ENCODE measurements around the gene THBS3.
"Not testable (repeated sequence)": the region's sequence is repeated elsewhere in the genome, so short reads cannot be mapped to it uniquely, and the experiment has no call there.

THBS3 gene

DNA sequence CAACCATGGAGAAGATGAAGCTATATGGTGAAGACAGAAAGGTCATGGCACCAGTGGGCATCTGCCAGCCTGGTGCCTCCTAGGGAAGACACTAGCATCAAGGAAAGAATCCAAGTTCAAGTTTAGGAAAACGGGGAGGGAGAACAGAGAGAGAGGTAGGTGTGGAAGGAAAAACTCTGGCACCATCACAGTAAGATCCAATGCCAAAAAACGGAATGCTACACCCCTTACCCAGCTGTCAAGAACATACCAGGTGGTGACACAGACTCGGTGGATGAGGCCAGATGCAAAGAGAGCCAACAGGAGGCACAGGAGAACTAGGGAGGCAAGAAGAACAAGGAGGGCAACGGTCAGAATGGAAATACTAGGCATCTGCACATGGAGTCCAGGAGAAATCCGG is 38.2 kb downstream of the THBS3 start:
- Histone ChIP-seq H3K27ac (ENCODE audit: insufficient read depth in 1 of 2, low read depth in 1 of 2, low read length in 2 of 2, poor library complexity in 1 of 2, severe bottlenecking in 2 of 2) (no peak overlapping the region), H3K9me3 (ENCODE audit: control extremely low read depth in 1 of 5, control insufficient read depth in 4 of 5, insufficient read depth in 2 of 5, low read depth in 1 of 5, low read length in 4 of 5) (no peaks in the 10 kb centered on the region), H3K4me3 (ENCODE audit: control insufficient read depth in 1 of 7, extremely low read depth in 1 of 7, insufficient read depth in 4 of 7, low read depth in 2 of 7, low read length in 6 of 7) (no peak overlapping the region), H3K27me3 (replicated peaks in 2 of 5; ENCODE audit: control insufficient read depth in 4 of 5, insufficient read depth in 5 of 5, low read length in 4 of 5) (no peaks in the 10 kb centered on the region), H3K4me1 (ENCODE audit: control extremely low read depth in 1 of 4, control insufficient read depth in 4 of 4, insufficient read depth in 4 of 4, low read length in 3 of 4) (peaks cover 0 to 45% (median 44%) of the 10 kb centered on the region in 4 experiments), H3K36me3 (ENCODE audit: control insufficient read depth in 4 of 4, insufficient read depth in 4 of 4, low read length in 3 of 4) (peaks cover 6 to 21% (median 12%) of the 10 kb centered on the region in 4 experiments)
- no peak for DNase-seq
- WGBS (ENCODE audit: insufficient coverage): 88% methylated on average over 5 of the region's 5 CpGs
- ChIA-PET POLR2A (no interaction called here), CTCF (interaction anchor here (0.8 to 11.0 kb wide), 20 partner anchors 11 to 125 kb away, joined by 3 to 258 read pairs (median 7); partner anchors contain the start of gene EFNA1)

GRCh38 chr1:155168456-155169210 is 39.1 kb downstream of the THBS3 start:
- H3K9me3 ChIP-seq (ENCODE audit: control extremely low read depth in 1 of 5, control insufficient read depth in 4 of 5, insufficient read depth in 2 of 5, low read depth in 1 of 5, low read length in 4 of 5): no peaks in the 10 kb centered on the region
- over 99% methylated on average over 8 of the region's 10 CpGs for WGBS (ENCODE audit: insufficient coverage)
- peaks cover 6 to 21% (median 12%) of the 10 kb centered on the region in 4 experiments for H3K36me3 ChIP-seq (ENCODE audit: control insufficient read depth in 4 of 4, insufficient read depth in 4 of 4, low read length in 3 of 4)
- peaks cover 0 to 39% (median 35%) of the 10 kb centered on the region in 4 experiments for H3K4me1 ChIP-seq (ENCODE audit: control extremely low read depth in 1 of 4, control insufficient read depth in 4 of 4, insufficient read depth in 4 of 4, low read length in 3 of 4)
- H3K4me3 ChIP-seq (ENCODE audit: control insufficient read depth in 1 of 7, extremely low read depth in 1 of 7, insufficient read depth in 4 of 7, low read depth in 2 of 7, low read length in 6 of 7): no peak overlapping the region
- CTCF ChIA-PET: interaction anchor here (0.6 to 11.0 kb wide), 24 partner anchors 13 to 217 kb away, joined by 3 to 258 read pairs (median 6); partner anchors contain the start of genes EFNA1 and SLC50A1
- POLR2A ChIA-PET: interaction anchor here (1.0 to 2.7 kb wide), 4 partner anchors 32 to 84 kb away, joined by 3 to 8 read pairs (median 4); partner anchors contain the start of gene SLC50A1
- H3K27me3 ChIP-seq (replicated peaks in 2 of 5; ENCODE audit: control insufficient read depth in 4 of 5, insufficient read depth in 5 of 5, low read length in 4 of 5): no peaks in the 10 kb centered on the region
- H3K27ac ChIP-seq (ENCODE audit: insufficient read depth in 1 of 2, low read depth in 1 of 2, low read length in 2 of 2, poor library complexity in 1 of 2, severe bottlenecking in 2 of 2): no peak overlapping the region
- DNase-seq: no peak

DNA sequence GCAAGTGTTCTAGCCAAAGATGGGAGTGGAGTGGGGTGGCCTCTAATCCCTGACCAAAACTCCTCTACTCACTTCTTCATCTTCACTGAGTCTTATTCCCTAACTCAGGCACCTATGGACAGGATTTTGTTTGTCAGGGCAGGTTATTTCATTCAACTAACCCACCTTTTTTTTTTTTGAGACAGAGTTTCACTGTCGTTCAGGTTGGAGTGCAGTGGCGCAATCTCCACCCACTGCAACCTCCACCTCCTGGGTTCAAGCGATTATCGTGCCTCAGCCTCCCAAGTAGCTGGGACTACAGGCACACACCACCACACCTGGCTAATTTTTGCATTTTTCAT is 39.6 kb downstream of the THBS3 start:
- H3K4me3 ChIP-seq (ENCODE audit: control insufficient read depth in 1 of 7, extremely low read depth in 1 of 7, insufficient read depth in 4 of 7, low read depth in 2 of 7, low read length in 6 of 7): peak overlapping the region in 4 of 7 experiments; percentile 29 to 69 (median 54)
- WGBS (ENCODE audit: insufficient coverage): 40% methylated on average over 1 of the region's 4 CpGs
- DNase-seq; H3K9me3 ChIP-seq (ENCODE audit: control extremely low read depth in 1 of 5, control insufficient read depth in 4 of 5, insufficient read depth in 2 of 5, low read depth in 1 of 5, low read length in 4 of 5); H3K27ac ChIP-seq (ENCODE audit: insufficient read depth in 1 of 2, low read depth in 1 of 2, low read length in 2 of 2, poor library complexity in 1 of 2, severe bottlenecking in 2 of 2); H3K27me3 ChIP-seq (replicated peaks in 2 of 5; ENCODE audit: control insufficient read depth in 4 of 5, insufficient read depth in 5 of 5, low read length in 4 of 5): not testable (repeated sequence)
- POLR2A ChIA-PET: interaction anchor here (1.0 to 2.7 kb wide), 4 partner anchors 31 to 83 kb away, joined by 3 to 8 read pairs (median 4); partner anchors contain the start of gene SLC50A1
- H3K36me3 ChIP-seq (ENCODE audit: control insufficient read depth in 4 of 4, insufficient read depth in 4 of 4, low read length in 3 of 4): peaks cover 6 to 21% (median 12%) of the 10 kb centered on the region in 4 experiments
- H3K4me1 ChIP-seq (ENCODE audit: control extremely low read depth in 1 of 4, control insufficient read depth in 4 of 4, insufficient read depth in 4 of 4, low read length in 3 of 4): peaks cover 0 to 36% (median 31%) of the 10 kb centered on the region in 4 experiments
- CTCF ChIA-PET: interaction anchor here (0.6 to 11.0 kb wide), 19 partner anchors 12 to 216 kb away, joined by 3 to 258 read pairs (median 7); partner anchors contain the start of genes EFNA1 and SLC50A1

DNA sequence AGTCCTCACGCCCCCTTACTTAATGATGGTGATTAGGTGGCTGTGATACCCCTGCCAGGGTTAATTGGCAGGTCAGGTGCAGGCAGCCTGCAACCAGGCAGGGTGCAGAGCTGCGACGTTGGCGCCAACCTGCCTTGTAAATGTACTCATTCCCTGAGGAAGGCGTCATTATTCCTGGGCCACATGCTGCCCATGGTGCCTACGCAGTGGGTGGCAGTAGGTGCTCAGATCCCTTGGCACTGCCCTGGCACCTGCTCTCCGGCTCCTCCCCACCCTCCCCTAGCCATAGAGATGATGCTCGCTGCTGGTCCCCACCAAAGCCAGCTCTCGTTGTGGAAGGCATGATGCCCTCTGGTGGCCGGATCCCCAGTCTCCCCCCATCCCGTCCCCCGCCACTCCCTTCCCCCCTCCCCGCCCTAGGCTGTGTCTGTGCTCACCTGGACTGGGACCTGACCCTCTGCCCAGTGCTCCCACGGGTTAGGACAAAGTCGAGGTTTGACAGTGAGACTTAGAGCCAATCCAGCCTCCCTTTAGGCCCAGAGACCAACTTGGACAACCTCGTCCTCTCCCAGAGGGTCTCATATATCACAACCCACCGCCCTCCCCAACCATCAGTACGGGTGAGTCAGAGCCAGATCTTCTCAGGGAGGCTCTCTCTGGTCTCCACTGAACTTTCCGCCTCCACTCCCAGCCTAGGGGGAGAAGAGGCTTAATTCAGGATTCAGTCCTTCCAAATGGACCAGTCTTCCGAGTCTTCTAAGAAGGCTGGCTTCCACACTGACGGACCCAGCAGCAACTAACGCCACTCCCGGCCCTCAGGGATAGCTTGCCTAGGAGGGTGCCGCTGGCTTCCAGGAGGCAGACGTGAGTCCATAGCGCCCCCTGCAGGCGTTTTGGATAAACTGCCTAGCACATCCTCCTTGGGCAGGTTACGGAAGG is 40.3 kb downstream of the THBS3 start:
- CTCF ChIA-PET: interaction anchor here (0.6 to 11.0 kb wide), 26 partner anchors 8 to 621 kb away, joined by 3 to 258 read pairs (median 5); partner anchors contain the start of genes EFNA1 and SLC50A1
- Histone ChIP-seq H3K9me3 (ENCODE audit: control extremely low read depth in 1 of 5, control insufficient read depth in 4 of 5, insufficient read depth in 2 of 5, low read depth in 1 of 5, low read length in 4 of 5) (no peaks in the 10 kb centered on the region), H3K27ac (ENCODE audit: insufficient read depth in 1 of 2, low read depth in 1 of 2, low read length in 2 of 2, poor library complexity in 1 of 2, severe bottlenecking in 2 of 2) (peak overlapping the region in 1 of 2 experiments; percentile 22), H3K27me3 (replicated peaks in 2 of 5; ENCODE audit: control insufficient read depth in 4 of 5, insufficient read depth in 5 of 5, low read length in 4 of 5) (no peaks in the 10 kb centered on the region), H3K36me3 (ENCODE audit: control insufficient read depth in 4 of 4, insufficient read depth in 4 of 4, low read length in 3 of 4) (peaks cover 6 to 21% (median 12%) of the 10 kb centered on the region in 4 experiments), H3K4me1 (ENCODE audit: control extremely low read depth in 1 of 4, control insufficient read depth in 4 of 4, insufficient read depth in 4 of 4, low read length in 3 of 4) (peaks cover 0 to 33% (median 28%) of the 10 kb centered on the region in 4 experiments), H3K4me3 (ENCODE audit: control insufficient read depth in 1 of 7, extremely low read depth in 1 of 7, insufficient read depth in 4 of 7, low read depth in 2 of 7, low read length in 6 of 7) (peak overlapping the region in 6 of 7 experiments; percentile 29 to 69 (median 43))
- DNase-seq: peak; percentile 87 to 91 (median 91)
- WGBS (ENCODE audit: insufficient coverage): 3% methylated on average over 16 of the region's 28 CpGs
- POLR2A ChIA-PET: interaction anchor here (0.7 to 2.7 kb wide), 5 partner anchors 30 to 83 kb away, joined by 3 to 8 read pairs (median 3); partner anchors contain the start of gene SLC50A1

- Histone ChIP-seq H3K4me1 (ENCODE audit: control extremely low read depth in 1 of 4, control insufficient read depth in 4 of 4, insufficient read depth in 4 of 4, low read length in 3 of 4) (peaks cover 0 to 25% (median 23%) of the 10 kb centered on the region in 4 experiments), H3K27me3 (replicated peaks in 2 of 5; ENCODE audit: control insufficient read depth in 4 of 5, insufficient read depth in 5 of 5, low read length in 4 of 5) (no peaks in the 10 kb centered on the region), H3K9me3 (ENCODE audit: control extremely low read depth in 1 of 5, control insufficient read depth in 4 of 5, insufficient read depth in 2 of 5, low read depth in 1 of 5, low read length in 4 of 5) (no peaks in the 10 kb centered on the region), H3K36me3 (ENCODE audit: control insufficient read depth in 4 of 4, insufficient read depth in 4 of 4, low read length in 3 of 4) (peaks cover 6 to 21% (median 12%) of the 10 kb centered on the region in 4 experiments), H3K27ac (ENCODE audit: insufficient read depth in 1 of 2, low read depth in 1 of 2, low read length in 2 of 2, poor library complexity in 1 of 2, severe bottlenecking in 2 of 2) (peak overlapping the region; percentile 43 to 60), H3K4me3 (ENCODE audit: control insufficient read depth in 1 of 7, extremely low read depth in 1 of 7, insufficient read depth in 4 of 7, low read depth in 2 of 7, low read length in 6 of 7) (peak overlapping the region in 5 of 7 experiments; percentile 6 to 58 (median 36))
- POLR2A ChIA-PET: interaction anchor here (0.7 to 2.7 kb wide), 5 partner anchors 26 to 82 kb away, joined by 3 to 12 read pairs (median 3); partner anchors contain the start of genes DPM3 and SLC50A1
- WGBS (ENCODE audit: insufficient coverage): 5% methylated on average over 18 of the region's 27 CpGs
- CTCF ChIA-PET: interaction anchor here (0.8 to 11.0 kb wide), 21 partner anchors 9 to 620 kb away, joined by 3 to 258 read pairs (median 5); partner anchors contain the start of genes EFNA1 and SLC50A1
- DNase-seq: peak; percentile 89 to 98 (median 96)
Measured at GRCh38 chr1:155166471-155167165, 41.1 kb downstream of the THBS3 start.

GRCh38 chr1:155166051-155166470 is 41.6 kb downstream of the THBS3 start:
- DNase-seq: no peak
- H3K4me3 ChIP-seq (ENCODE audit: control insufficient read depth in 1 of 7, extremely low read depth in 1 of 7, insufficient read depth in 4 of 7, low read depth in 2 of 7, low read length in 6 of 7): peak overlapping the region in 4 of 7 experiments; percentile 17 to 58 (median 46)
- H3K4me1 ChIP-seq (ENCODE audit: control extremely low read depth in 1 of 4, control insufficient read depth in 4 of 4, insufficient read depth in 4 of 4, low read length in 3 of 4): peaks cover 0 to 23% (median 22%) of the 10 kb centered on the region in 4 experiments
- ChIA-PET CTCF (interaction anchor here (1.1 to 11.0 kb wide), 16 partner anchors 9 to 267 kb away, joined by 3 to 258 read pairs (median 10); partner anchors contain the start of genes EFNA1 and SLC50A1), POLR2A (interaction anchor here (0.7 to 2.7 kb wide), 4 partner anchors 26 to 78 kb away, joined by 3 to 12 read pairs (median 6); partner anchors contain the start of genes DPM3 and SLC50A1)
- H3K36me3 ChIP-seq (ENCODE audit: control insufficient read depth in 4 of 4, insufficient read depth in 4 of 4, low read length in 3 of 4): peaks cover 6 to 19% (median 12%) of the 10 kb centered on the region in 4 experiments
- WGBS (ENCODE audit: insufficient coverage): 22% methylated on average over 8 of the region's 8 CpGs
- H3K27ac ChIP-seq (ENCODE audit: insufficient read depth in 1 of 2, low read depth in 1 of 2, low read length in 2 of 2, poor library complexity in 1 of 2, severe bottlenecking in 2 of 2): peak overlapping the region; percentile 43 to 60
- H3K27me3 ChIP-seq (replicated peaks in 2 of 5; ENCODE audit: control insufficient read depth in 4 of 5, insufficient read depth in 5 of 5, low read length in 4 of 5): no peaks in the 10 kb centered on the region
- no peaks in the 10 kb centered on the region for H3K9me3 ChIP-seq (ENCODE audit: control extremely low read depth in 1 of 5, control insufficient read depth in 4 of 5, insufficient read depth in 2 of 5, low read depth in 1 of 5, low read length in 4 of 5)
